Globus pallidus (tissue), 1 donor: Measurements from ENCODE around the gene ID4.
A peak's percentile ranks its signal among the peaks of the same experiment; 100 is the strongest.
"Not testable (repeated sequence)": the region's sequence is repeated elsewhere in the genome, so short reads cannot be mapped to it uniquely, and the experiment has no call there.

Source experiments
- DNase-seq: peaks from one replicate; pipeline ENCODE4 v3.0.0-alpha.2; 2015; ENCODE audit warnings: low spot score

The ID4 gene

DNA sequence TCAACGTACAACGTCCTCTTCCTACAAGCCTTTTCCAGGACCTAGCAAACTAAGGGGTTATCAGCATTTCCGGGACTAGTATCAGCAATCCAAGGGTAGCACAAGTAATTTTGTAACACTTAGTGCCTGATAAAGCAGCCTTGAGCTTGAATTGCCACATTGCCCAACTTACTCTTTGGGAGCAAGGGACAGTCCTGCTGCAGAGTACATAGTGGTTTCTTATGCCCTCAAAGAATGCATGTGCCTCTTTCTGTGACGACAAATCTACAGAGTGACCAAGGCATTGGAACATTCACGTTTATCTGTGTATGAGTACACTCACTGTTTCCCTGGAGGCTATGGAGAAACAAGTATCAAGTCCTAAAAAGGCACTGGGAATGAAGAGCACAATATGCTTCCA is 3.2 kb upstream of the ID4 start:
- no peak for DNase-seq

DNA sequence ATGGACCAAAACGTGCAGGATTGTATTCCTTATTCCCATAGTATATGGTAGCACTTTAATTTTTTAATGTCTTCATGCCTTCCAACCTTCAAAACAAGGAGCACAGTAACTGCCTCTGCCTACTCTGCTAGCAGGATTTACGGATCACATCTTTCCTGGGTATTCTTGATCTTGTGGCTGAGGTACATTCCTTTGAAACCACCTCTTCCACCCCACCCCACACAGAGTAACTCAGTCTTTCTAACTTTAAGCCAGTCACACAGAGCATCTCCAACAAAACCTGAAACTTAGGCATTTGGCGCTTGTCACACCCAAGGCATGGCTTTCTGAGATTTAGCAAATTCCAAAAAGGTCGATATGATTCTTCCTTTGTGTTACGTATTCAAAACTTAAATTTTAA is 2.3 kb upstream of the ID4 start:
- no peak for DNase-seq

DNA sequence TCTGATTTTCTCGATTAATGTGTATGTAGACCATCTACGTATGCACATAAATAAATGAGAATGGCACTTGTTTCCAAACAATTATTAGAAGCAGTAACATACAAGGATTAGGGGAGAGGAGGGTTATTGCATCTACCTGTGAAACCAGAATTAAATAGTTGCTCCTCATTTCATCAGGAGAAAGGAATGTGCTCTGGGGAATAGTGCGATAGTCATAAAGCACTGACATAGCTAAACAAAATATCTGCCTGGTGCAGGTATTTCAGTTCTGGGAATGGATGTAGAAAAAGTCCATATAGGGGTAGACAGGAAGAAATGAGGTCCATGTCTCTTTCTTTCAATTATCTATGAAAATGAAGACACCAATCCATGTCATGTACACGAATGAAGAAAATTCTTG is 1.6 kb upstream of the ID4 start:
- DNase-seq: no peak

DNA sequence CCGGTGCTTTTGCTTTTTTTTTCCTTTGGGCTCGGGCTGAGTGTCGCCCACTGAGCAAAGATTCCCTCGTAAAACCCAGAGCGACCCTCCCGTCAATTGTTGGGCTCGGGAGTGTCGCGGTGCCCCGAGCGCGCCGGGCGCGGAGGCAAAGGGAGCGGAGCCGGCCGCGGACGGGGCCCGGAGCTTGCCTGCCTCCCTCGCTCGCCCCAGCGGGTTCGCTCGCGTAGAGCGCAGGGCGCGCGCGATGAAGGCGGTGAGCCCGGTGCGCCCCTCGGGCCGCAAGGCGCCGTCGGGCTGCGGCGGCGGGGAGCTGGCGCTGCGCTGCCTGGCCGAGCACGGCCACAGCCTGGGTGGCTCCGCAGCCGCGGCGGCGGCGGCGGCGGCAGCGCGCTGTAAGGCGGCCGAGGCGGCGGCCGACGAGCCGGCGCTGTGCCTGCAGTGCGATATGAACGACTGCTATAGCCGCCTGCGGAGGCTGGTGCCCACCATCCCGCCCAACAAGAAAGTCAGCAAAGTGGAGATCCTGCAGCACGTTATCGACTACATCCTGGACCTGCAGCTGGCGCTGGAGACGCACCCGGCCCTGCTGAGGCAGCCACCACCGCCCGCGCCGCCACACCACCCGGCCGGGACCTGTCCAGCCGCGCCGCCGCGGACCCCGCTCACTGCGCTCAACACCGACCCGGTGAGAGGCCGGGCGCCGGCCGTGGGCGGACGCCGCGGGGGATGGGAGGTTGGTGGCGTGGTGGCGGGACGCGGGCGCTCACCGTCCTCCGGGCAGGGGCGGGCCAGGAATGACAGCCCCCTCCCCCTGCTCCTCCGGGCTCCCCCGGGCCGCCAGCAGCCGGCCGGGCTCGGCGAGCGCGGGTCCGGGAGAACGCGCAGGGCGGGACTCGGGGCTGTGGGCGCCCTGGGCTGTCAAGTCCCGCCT is 606 bp downstream of the ID4 start:
- DNase-seq: no peak

DNA sequence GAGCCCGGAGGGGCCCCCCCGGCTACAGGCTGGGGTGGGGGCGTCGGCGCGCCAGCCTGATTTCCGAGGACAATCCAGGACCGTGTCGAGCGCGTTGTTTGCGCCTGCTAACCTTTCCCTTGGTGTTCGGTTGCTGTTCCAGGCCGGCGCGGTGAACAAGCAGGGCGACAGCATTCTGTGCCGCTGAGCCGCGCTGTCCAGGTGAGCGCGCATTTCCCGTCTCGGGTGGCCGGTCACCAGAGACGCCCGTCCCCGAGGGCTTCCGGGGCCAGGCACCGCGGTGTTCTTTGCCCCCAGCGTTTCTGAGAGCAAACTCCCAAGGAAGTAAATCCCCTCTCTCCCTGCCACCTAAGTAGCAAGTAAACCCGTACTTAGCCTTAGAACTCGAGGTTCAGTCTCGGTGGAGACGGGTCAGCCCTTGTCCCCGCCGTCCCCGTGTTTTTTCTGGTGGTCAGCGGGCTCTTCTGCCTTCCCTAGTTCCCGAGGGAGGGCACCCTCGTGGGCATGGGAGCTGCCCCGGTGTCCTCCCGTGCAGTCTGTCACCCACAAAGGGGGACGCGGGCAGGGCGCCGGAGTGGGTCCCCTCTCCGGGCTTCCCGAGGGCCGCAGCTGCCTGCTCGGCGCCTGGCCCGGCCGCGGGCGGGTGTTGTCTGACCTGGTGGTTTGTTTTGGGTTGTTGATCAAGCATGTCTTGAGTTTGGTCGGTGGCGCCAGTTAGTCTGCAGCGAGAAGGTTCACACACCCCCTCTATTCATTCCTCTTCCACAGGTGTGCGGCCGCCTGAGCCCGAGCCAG is 1.5 kb downstream of the ID4 start:
- DNase-seq: no peak

DNA sequence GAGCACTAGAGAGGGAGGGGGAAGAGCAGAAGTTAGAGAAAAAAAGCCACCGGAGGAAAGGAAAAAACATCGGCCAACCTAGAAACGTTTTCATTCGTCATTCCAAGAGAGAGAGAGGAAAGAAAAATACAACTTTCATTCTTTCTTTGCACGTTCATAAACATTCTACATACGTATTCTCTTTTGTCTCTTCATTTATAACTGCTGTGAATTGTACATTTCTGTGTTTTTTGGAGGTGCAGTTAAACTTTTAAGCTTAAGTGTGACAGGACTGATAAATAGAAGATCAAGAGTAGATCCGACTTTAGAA is 2.0 kb downstream of the ID4 start:
- no peak for DNase-seq

DNA sequence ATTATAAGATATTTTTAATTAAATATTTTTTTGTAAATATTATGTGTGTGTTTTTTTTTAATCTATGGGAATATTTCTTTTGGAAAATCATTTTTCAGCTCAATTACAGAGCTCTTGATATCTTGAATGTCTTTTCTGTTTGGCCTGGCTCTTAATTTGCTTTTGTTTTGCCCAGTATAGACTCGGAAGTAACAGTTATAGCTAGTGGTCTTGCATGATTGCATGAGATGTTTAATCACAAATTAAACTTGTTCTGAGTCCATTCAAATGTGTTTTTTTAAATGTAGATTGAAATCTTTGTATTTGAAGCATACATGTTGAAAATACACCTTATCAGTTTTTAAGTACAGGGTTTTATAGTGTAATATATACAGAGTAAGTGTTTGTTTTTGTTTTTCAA is 2.6 kb downstream of the ID4 start:
- no peak for DNase-seq

DNA sequence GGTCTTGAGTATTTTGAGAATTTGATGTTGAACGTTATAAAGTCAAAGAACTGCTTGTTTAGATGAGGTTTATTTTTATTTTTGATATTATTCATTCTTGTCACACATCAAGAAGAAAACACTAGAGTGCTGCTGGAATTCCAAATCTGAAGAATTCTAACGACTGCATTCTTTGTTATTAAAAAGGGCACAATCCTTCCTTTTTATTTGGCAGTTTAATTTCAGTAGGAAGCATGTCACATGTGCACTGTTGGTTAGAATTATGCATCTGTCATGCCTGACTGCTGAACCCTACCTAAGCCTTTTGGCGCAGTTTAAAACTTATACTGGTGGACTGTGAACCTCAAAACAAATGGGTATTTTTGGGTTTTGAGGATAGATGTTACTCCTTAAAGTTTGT is 4.0 kb downstream of the ID4 start:
- DNase-seq: no peak

DNA sequence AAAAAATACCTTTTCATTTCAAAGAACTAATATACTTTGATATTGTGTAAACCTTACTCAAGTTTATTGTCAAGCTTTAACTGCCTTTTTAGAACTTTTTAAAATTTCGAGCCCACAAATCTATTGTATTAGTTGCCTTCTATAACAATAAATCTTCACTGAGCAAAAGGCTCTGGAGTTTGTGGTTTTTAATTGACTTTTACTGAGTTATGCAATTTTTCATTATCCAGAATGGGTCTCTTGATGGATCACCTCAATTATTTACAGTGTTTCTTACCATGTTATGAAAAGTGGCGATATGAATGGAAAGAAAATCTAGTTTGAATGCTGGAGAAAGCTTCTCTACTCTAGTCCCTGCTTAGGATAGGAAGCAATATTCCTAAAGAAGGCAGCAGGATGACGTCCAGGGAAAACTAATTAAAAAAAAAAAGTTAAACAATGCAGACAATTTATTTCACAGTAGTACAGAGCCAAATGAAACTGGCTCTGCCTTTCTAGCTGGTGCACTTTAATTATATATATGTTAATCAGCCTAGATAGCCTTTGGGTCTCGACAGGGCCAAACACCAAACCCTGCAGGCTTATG is 5.0 kb downstream of the ID4 start:
- DNase-seq: no peak

DNA sequence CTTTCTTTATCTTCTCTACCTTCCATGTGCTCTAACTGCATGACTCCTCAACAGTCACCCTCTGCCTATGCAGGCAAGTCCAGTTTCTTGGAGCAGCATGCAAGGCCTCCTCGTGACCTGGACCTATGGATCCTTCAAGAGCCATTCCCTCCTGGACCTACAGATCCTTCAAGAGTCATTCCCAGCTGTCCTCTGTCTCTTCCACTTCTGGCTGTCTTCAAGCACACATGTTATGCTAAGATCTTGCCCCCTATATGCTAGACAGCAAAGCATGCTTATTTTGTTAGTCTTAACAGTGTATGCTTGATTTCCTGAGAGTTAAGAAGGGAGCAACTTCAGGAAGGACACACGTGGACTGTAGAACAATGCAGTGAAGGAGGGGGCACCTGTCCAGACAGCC is 7.5 kb downstream of the ID4 start:
- no peak for DNase-seq

DNA sequence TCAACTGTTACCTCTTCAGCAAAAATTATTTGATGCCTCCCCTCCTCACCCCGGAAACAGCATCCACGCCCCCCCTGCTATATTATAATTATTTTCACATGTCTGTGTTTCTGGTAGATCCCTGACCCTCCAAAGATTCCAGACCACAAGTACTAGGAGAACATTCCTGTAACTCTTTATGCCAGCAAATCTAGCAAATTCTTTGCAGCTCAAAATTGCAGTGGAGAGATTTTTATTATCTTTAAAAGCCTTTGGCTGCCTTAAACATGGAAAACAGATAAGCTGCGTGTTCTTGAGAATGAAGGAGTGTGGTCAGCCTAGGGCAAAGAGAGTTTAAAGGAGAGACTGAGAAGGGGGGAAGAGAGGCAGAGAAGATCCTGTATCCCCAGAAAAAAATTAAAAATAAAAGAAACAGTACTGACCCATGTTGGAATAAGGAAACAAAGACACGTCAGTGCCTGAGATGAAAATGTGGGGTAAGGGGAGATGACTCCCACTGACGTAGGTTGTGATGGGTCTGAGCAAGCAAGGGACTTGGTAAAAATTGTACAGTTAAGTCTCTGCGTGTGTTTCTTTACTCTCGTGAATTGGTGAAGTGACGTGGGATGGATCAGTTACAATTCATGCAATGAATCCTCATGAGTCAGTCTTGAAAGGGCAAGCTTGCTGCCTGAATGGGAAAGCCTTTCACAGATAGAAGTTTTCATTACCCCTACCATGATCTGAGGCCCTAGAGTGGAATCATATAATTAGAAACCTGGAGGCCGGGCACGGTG is 8.3 kb downstream of the ID4 start:
- DNase-seq: no peak

DNA sequence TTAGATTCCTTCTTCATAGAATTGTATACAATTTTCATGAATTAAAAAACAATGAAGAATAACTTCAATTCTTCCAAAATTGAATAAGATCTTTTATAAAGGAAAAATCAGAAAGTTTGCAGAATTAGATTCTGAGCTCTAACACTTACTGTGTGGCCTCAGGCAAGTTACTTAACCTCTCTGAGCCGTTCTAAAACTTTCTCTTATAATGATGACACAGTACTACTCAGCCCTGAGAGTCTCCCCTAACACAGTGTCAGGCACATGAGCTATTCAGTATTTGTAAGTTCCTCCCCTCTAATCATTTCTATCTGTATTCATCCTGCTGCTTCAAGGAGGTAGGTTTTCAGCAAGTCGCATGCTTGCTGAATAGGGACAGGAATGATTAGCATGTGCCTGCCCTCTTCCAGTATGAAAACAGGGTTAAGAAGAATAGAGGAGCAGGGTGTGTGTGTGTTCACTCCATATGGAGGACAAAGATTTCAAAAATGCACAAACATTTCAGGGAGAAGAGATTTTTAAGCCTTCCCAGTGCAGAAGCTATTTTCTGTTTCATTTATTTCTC is 11.4 kb downstream of the ID4 start:
- no peak for DNase-seq

DNA sequence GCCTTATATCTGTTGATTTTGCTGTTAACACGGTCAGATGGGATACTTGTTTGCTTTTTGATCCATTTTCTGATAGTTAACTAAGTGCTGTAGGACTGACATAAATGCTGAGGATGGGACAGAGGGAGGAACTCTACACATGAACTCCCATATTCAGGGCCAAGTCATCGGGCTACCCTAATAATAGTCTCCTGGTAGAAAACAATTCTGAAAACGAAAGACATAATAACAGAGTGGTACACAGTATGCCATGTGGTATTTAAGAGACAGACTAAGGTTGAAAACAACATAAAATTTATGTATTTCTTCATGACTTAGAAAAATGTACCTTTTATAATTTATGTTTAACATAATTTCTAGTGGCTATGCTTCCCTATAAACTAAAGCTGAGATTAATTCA is 12.0 kb downstream of the ID4 start:
- no peak for DNase-seq

DNA sequence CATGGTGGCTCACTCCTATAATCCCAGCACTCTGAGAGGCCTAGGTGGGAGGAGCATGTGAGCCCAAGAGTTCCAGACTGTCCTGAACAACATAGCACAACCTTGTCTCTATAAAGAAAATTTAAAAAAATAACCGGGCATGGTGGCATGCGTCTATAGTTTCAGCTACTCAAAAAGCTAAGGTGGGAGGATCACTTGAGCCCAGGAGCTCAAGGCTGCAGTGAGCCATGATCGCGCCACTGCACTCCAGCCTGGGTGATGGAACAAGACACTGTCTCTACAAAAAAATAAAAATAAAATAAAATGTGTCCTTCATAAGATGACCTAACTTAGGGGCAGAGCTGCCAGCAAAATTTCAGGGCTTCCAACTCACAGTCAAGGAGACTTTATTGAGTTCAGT is 12.6 kb downstream of the ID4 start:
- DNase-seq: no peak

DNA sequence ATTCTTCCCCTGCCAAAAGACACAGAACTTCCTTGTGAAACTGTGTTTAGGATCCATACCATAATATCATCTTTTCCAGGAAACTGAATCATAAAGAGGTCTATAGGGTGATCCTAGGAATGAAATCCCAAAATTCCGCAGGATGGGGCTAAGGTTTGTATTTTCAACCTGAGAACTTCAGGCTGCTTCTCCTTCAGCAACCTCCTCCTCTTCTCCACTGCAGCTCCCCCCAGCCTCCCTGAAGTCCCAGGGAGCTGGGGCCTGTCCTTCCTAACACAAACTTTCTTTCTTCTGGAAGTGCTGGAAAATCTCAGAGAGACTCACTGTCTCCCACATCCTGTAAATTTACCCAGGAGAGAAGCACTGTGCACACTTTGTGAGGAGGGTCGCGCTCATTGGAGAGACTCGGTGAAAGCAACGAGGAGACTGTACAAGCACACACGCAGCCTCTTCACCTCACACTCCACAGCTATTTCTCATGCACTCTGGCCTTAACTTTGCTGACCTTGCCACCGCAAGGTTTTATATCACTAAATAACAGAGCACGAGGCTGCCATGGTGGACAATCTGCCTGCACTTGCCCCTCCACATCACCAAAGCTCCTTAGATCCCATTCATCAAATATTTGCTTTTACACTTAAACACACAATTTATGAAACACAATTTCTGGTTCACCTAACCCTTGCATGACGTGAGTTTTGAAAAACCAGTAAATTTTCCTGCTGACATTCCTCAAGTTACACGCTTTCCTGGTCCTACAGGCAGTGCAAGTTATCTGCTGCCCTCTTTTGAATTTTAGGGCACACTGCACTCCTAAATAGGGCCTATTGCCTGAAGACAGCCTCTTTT is 14.3 kb downstream of the ID4 start:
- DNase-seq: peak; percentile 67

DNA sequence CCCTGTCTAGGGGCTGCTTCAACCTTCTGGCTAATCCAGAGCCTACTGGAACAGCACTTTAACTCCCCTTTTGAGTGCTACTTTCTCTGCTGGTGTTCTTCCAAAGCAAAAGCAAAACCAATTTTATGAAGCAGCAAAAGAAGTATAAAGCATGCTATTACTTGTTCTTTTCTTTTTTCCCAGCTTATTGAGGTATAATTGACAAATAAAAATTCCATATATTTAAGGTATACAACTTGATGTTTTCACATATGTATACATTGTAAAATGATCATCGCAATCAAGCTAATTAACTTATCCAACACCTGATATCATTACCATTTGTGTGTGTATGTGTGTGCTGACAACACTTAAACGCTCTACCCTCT is 14.9 kb downstream of the ID4 start:
- no peak for DNase-seq

DNA sequence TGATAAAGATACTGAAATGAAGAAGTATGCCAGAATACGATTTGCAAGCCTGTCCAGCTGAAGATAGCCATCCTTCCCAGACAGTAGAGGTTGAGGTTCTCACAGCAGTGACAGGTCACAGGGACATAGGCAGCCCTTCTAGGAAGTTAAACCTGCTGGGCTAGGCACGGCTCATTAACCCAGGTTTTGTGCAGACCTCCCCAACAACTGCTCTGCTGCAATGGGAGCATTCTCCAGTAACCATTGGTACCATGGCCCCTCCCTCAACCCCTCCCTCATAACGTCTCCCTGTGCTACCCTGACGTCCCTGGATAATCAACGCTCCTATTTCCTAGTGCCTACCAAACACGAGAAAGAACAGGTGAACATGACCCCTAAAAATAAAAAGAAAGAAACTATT is 15.8 kb downstream of the ID4 start:
- DNase-seq: no peak

DNA sequence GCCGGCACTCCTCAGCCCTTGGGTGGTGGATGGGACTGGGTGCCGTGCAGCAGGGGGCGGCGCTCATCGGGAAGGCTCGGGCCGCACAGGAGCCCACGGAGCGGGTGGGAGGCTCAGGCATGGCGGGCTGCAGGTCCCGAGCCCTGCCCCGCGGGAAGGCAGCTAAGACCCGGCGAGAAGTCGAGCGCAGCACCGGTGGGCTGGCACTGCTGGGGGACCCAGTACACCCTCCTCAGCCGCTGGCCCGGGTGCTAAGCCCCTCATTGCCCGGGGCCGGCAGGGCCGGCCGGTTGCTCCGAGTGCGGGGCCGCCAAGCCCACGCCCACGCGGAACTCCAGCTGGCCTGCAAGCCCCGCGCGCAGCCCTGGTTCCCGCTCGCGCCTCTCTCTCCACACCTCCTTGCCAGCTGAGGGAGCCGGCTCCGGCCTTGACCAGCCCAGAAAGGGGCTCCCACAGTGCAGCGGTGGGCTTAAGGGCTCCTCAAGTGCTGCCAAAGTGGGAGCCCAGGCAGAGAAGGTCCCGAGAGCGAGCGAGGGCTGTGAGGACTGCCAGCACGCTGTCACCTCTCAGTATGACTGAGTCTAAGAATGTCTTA is 17.3 kb downstream of the ID4 start:
- DNase-seq: not testable (repeated sequence)

DNA sequence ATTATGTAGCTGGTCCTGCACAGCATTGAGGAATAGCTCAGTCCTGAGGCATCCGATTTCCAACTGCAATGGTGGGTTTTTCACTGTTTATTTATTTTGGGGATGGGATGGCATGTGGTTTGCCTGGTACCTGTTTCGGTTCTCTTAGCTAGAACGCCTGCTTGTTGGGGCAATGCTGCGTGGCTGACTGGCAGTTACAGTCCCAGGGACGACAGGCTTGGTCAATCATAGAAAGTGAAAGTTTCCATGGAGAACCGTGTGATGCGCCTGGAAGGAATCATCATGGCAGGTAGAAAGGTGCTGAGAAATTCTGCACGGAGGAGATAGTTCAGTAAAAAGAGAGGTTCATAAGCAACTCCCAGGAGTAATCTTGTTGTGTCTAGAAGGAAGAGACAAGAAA is 18.4 kb downstream of the ID4 start:
- no peak for DNase-seq

DNA sequence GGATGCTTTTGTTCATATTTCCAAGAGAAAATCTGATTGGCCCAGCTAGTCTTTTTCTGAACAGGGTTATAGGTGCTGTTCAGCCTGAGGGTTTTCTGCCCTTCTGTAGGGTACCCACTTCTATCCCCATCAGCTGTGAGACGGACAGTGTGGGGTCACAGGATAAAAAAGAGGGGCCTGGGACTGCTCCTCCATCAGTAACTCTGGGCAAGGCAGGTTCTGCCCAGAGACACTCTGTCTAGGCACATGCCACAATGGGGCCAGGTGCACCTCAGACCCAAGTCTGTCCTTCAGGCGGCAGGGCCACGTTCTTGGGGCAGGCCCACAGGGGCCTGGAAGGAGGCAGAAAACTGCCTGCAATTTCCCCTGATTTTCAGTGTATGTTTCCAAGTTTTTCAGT is 20.0 kb downstream of the ID4 start:
- no peak for DNase-seq

DNA sequence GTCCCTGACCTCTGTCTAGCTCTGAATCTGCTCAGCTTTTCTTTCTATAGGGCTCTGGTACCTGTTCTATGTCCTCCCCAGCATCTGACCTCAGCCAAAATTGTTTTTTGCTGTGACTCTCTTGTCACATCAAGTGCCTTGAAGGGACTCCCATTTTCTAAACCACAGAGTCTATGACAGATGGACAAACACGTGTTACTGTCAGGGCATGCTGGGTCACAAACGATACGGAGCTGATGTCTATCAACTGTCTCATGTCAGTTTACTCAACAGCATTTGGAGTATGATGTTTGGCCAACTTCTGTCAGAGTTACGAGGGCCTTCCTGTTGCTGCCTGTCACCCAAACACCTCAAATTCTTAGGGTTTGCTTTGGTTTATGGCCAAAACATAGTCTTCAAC is 20.5 kb downstream of the ID4 start:
- no peak for DNase-seq
